DMS79 treated with DMSO at 0.1 percent for 48 hours (cell line): ENCODE data around the gene FKBP2.

Source experiments
- DNase-seq: peaks from one replicate; lab custom pipeline; 2025; lab: John Stamatoyannopoulos, UW

FKBP2 gene

DNA sequence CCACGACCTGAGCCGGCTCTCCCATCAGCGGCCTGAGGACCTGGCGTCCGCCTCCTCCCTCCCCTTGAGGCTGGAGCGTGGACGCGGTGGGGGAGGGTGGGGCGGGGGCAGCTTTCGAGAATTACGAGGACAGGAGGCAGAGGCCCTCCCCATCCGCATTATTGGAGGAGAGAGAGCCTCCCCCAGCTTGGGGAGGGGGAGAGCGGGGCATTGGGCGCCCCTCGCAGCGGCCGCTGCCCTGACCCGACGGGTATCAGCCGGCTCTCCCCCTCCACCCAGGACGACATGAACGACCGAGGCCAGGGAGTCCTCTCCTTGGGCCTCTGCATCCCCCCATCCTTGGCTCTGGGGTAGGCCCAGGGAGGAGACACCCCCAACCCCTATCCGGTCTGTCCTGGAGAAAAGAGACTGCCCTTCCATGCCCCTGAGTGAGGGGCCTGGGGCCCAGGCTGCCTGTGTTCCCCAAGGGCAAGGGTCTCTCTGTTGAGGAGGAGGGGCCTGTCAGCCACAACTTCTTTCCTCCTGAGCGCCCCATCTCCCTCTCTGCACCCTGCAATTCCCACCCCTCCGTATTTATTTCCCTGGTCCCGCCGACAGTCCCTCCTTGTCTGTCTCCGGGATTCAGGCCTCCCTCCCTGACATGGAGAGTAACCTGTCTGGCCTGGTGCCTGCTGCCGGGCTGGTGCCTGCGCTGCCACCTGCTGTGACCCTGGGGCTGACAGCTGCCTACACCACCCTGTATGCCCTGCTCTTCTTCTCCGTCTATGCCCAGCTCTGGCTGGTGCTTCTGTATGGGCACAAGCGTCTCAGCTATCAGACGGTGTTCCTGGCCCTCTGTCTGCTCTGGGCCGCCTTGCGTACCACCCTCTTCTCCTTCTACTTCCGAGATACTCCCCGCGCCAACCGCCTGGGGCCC is 45.2 kb downstream of the FKBP2 start:
- peak; percentile 15 for DNase-seq

DNA sequence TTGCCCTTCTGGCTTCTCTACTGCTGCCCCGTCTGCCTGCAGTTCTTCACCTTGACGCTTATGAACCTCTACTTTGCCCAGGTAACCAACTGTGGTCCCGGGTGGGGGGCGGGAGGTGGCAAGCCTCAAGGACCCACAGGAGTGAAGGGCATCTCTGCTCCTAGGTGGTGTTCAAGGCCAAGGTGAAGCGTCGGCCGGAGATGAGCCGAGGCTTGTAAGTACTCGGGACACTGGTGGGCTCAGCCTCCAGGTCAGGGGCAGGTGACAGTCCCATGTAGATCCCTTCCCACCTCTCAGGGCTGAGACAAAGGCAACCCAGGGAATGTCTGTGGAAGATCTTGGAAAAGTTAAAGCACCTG is 45.9 kb downstream of the FKBP2 start:
- DNase-seq, result no peak

DNA sequence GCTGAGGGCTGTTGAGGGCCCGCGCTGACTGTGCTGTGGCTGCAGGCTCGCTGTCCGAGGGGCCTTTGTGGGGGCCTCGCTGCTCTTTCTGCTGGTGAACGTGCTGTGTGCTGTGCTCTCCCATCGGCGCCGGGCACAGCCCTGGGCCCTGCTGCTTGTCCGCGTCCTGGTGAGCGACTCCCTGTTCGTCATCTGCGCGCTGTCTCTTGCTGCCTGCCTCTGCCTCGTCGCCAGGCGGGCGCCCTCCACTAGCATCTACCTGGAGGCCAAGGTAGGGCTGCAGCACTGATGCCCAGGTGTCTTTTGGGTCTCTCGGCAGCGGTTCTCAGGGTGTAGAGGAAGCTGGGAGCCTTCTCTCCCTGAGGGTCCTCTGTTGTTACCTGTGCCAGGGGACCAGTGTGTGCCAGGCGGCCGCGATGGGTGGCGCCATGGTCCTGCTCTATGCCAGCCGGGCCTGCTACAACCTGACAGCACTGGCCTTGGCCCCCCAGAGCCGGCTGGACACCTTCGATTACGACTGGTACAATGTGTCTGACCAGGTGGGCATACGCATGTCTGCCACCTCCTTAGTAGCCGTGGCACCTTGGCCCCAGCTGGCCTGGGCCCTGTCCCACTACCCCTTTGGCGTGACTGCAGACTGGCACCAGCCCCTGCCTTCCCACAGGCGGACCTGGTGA is 46.9 kb downstream of the FKBP2 start:
- no peak for DNase-seq

DNA sequence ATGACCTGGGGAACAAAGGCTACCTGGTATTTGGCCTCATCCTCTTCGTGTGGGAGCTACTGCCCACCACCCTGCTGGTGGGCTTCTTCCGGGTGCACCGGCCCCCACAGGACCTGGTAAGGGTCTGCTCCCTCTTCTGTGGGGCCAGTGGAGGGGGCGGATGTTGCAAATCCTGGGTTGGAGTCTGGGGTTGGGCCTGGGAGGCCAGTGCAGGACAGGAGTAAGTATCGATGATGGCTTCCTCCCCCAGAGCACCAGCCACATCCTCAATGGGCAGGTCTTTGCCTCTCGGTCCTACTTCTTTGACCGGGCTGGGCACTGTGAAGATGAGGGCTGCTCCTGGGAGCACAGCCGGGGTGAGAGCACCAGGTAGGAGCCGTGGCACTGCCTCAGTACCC is 47.5 kb downstream of the FKBP2 start:
- DNase-seq, result no peak

DNA sequence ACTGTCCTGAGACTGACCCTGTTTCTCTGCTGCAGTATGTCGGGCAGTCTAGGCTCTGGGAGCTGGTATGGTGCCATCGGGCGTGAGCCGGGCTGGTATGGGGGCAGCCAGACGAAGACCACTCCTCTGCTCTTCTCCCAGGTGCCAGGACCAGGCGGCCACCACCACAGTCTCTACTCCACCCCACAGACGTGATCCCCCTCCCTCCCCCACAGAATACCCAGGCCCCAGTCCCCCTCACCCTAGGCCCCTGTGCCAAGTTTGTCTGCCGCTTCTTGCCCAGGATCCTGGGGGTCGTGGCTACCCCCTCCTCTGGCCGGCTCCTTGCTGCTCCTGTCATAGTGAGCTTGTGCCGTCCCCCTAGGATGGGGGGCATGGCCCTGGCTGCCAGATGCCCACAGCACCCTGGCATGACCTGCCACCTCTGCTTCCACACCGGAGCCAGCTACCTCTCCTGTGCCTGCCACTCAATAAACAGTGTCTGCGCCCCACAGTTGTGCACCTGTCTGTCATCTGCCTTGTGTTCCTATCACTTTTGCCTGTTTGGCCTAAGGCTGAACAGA is 48.2 kb downstream of the FKBP2 start:
- no peak for DNase-seq

DNA sequence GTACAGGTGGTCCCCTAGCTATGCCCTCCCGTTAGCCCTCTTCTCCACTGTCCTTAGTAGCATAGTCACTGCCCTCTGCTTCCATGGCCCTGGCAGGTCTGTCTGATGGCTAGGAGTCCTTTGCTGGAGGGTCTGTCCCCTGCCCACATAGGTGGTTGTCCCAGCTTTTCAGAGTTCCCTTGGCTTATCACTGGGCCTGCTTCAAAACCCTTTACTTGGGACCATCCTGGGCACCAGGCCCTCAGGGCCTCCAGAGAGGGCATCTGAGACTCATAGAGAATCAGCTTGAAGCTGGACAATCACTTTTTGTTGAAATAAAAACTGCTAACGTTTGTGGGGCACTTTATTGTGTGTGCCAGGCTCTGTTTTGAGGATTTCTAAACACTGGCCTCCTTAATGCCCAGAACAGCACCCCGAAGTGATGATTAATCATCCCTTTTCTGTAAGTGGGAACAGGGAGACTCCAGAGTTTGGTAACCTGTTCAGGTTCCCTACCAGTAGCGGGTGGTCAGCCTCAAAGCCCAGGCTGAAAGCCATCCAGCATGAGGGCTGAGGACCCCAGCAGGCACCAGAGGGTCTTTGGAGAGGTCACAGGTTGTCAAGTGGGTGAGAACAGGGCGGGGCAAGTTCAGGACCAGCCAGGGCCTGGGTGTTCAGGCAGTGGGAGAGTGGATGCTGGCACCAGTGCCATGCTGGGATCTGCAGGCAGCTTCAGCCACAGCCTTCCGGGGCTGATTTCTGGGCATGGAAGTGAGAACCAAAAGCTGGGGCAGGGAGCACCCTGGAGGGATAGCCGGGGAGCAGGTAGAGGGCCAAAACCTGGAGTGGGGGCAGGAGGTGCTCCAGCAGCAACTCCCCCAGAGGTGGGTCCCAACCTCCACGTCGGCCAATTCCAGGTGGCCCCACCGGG is 49.7 kb downstream of the FKBP2 start:
- no peak for DNase-seq

DNA sequence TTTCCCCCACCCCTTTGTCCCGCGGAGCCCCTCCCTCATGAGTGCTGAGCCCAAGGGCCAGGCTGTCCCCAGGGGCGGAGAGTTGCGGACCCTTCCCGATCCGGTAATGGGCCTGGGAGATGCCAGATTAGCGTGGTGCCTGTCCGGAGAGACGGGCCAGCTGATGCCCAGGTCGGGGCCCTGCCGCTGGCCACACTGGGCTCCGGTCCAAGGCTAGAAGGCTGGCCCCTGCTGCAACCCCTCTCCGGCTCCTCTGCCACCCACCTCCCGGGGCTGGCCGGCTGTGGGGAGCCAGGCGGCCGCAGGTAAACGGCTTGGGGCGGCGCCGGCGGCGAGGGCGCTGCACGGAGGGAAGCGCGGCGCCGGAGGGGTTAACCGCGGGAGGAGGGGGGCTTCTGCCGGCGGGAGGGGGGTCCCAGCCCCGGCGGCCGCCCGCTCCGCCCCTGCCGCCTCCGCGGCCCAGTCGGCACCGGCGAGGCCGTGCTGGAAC is 50.4 kb downstream of the FKBP2 start, which contains the start of gene KCNK4:
Gene KCNK4 (plus strand): TSS at position 41 of the 490 bp plus-strand sequence. CDS start 1,717 bp downstream, outside the sequence.
- no peak for DNase-seq

DNA sequence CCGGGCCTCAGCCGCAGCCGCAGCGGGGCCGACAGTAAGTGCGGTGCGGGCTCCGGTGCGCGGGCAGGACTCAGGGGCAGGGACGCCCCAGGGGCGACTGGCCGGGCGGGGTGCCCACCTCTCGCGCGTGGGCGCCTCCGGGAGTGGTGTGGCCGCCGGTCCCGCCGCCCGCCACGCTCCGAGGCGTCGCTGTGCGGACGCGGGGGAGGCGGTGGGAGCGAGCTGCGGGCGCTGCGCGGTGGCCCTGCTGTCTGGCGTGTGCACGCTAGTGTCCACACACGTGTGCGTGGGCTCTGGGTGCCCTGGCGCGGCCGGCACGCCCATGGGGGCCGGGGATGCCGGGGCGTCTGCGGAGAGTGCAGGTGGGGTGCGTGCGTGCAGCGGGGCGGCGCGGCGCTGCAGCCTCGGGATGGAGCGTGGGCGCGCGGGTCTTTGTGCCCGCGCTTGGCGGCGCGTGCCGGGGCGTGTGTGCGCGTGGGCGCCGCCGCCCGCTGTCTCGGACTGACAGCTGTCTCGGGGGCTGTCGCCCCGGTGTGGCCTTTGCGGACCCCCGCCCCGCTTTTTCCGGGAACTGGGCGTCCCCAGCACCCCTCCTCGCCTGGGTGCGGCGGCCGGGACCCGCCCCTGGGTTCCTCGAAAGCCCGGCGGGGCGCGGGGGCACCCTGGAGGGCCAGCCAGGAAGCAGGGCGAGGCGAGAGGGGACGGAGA is 51.0 kb downstream of the FKBP2 start:
- no peak for DNase-seq

DNA sequence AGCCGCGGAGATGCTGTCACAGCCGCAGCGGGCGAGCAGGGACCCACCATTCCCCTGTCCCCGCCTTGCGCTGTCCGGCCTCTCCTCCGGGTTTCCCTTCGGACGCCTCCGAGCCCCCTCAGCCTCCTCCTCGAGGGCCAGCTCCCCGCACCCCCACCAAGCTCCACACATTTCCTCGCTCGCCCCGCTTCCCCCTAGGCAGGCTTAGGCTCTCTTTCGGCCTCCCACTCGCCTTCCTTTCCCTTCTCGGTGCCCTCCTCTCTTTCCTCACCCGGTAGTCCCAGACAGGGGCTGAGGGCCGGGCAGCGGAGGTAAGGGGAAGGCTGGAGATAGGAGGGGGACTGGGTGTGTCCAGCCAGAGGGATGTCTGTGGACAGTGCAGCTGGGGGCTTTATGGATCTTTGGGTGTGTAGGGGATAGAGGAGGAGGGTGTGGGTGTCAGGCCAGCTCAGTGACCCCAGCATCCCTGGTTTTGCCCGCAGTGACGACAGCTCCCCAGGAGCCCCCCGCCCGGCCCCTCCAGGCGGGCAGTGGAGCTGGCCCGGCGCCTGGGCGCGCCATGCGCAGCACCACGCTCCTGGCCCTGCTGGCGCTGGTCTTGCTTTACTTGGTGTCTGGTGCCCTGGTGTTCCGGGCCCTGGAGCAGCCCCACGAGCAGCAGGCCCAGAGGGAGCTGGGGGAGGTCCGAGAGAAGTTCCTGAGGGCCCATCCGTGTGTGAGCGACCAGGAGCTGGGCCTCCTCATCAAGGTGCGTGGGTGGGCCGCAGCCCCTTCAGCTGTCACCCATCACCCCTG is 51.8 kb downstream of the FKBP2 start:
- DNase-seq, result no peak
